SHP77 (cell line): ENCODE measurements around the gene AP3B1.

Experiments
- DNase-seq, 2 experiments: peaks; one replicate each; lab custom pipeline; 2025; lab: John Stamatoyannopoulos, UW

AP3B1 gene

DNA sequence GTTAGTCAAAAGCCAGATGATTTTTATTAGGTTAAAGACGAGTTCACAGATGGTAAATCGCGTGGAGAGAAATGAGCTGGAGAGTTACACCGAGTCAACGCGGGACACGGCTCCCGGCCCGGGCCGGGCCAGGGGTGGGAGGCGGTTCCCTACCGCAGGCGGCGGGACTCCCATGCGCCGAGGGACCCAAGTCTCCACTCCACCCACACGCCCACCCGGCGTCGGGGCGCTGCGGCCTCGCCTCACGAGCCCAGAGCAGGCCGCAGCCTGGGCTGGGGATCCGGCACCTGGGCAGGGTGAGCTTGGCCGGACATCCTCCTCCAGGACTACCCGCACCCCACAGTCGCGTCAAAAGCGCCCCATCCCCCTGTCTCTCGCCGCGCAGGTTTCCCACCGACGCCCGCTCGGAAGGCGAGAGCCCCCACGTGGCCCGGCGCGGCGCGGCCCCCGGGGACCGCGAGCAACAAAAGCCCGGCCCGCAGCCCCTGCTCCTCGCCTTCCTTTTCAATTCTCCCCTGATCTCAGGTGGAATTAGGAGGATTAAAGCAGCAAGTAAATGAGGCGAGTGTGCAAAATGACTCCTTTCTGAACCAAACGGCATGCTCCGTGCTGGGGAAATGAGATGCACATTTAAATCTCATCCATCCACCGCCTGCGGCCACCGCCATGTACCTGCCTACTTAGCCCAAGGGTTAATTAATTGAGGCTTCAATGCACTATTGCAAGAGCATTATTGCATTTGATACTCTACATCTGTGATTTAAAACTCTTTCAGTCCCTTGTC lies 321.8 kb downstream of the AP3B1 start:
- DNase-seq, result no peak

DNA sequence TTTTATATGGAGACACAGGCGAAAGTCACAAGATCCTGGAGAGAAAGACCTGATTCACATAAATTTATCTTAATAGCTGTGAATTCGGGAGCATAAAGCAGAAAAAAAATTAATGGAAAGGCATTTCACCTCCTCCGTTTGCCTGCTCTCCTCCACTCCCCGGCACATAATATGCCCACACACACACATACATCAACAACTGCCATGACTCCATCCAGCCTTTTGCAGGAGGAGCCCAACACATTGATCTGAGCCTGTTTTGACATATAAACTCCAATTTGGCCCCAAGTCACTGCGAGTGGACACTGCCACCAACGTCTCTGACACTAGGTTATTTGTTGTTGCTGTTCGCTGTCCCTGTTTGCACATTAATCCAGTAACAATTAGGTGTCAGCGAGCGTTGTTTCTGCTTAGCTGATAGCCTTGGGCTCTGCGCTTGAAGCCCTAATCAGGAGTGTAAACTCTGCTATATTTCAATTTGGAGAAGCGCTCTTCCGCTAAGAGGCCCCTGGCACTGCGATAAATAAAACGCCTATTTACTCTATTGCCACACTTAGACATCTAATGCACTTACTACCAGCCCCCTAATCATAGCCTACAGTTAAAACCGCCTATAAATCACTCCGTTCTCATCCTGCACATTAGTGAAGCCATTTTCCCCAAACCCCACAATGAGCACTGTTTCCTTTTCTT lies 322.6 kb downstream of the AP3B1 start:
- no peak for DNase-seq

DNA sequence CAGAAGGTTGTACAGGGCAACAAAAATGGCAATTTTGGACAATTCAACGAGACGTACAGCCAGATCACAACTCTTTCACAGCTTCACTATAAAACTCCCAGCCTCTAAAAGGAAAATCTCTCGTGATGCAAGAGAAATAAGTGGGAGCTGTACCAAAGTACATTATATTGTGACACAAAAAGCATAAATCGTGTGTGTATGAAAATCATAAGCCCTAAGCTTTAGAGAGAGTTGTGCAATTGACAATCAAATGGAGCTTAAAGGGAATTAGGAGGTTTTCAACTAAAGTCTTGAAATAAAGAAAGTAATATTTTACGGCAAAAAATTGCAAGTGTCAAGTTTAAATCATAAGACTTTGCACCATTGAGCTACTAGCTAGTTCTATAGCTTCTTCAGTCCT lies 323.6 kb downstream of the AP3B1 start:
- no peak for DNase-seq

DNA sequence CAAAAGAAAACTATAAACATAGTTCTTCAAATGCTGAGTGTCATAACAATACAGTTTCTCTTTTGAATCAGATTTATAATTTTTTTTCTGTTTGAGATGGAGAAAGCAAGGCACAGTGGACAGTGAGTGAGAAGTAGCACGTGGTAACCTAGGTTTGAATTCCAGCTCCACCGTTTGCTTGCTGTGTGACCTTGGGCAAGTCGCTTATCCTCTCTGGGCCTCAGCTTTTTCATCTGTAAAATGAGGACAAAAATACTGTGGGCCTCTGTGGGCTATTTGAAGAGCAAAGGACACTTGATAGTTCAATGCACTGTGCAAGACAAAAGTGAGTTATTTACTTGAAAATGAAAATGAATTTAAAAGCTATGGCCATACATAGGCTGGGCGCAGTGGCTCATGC lies 330.7 kb downstream of the AP3B1 start:
- no peak for DNase-seq

GRCh38 chr5:77960863-77961396 lies 333.6 kb downstream of the AP3B1 start:
- DNase-seq, result no peak

DNA sequence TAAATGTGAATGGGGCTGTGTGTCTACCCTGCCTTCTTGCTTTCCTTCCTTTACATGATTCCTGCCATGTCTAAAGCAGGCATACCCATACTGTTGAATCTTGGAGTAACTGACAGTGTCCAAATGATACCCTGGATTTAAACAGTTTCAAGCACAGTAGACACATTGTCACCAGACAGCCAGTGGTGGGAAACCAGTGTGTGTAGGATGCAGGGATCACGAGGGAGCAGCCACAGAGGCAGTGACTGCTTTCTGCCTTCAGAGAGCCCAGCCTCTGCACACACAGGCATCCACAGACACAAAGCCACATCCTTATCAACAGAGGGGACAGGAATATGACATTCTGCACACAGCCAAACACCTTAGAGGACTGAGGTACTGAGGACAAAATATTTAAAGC lies 334.2 kb downstream of the AP3B1 start:
- DNase-seq, result no peak

DNA sequence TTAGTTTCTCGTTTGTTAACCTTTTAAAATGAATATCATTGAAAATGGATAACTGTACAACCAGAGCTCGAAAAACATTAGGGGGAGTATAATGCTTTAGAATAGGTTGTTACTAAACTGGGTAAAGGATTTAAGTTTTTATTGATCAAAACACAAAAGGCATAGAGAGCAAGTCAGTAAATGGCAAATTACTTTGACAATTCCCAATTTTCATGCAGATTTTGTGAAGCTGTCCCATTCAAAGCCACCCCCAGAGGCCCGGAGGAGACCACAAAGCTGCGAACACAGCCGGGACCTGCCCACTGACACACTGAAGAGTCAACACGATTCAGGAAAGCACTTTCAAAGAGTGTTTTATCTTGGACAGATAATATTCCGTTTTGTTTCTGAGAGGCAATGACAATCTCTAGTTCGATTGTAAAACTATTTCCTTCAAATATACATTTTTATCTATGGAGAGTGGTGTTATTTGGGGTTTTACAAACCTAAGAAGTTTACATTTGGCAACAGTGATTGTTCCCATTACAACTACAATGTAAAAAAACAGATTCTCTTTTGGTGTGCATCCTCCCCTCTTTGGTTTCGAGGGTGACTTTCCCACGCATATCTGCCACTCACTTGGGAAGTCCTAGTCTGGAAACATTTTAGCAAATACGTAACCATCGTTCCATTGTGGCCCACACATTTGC lies 335.7 kb downstream of the AP3B1 start:
- DNase-seq, result no peak

DNA sequence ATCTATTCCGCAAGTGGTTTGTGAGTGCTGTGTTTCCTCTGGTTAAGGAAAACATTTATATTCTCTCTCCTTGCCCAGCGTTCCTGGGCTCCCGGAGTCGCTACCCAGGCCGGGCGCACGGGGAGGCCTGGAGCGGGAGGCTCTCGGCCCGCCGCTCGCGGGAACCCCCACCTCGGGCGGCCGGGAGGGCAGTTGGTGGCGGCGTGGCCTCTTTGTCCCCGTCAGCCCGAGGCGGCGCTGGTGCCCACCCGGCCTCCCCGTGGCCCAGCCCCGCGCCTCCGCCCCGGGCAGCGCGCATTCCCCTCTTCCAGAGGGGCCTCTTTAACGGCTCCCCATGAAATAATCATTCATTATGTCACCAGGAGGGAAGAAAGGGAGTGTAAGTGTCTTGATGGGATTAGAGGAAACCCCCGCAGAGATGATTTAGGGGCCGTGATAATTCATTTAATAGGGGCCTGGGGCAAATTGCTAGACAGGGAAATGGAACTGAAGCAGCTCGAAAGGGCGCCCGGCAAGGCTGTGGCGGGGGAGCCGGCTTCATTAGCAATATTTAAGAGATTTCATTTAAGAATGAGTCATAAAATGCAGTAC lies 336.5 kb downstream of the AP3B1 start:
- no peak for DNase-seq

GRCh38 chr5:77957516-77957915 lies 337.0 kb downstream of the AP3B1 start:
- no peak for DNase-seq

GRCh38 chr5:77957081-77957480 lies 337.4 kb downstream of the AP3B1 start:
- DNase-seq, result no peak

- DNase-seq, result no peak
Measured at GRCh38 chr5:77955577-77955976, 338.9 kb downstream of the AP3B1 start.

DNA sequence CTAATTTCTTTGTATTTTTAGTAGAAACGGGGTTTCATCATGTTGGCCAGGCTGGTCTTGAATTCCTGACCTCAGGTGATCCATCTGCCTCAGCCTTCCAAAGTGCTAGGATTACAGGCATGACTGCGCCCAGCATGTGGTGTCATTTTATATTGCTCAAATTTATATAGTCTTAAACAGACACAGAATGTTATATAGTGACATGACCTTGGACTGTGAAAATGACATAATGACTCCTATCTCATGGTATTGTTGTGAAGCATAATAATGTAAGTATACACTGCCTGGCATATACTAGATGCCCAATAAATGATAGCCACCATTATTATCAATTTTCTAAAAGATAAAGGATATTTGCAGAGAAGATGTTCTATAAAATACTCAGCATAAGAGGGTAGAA lies 341.1 kb downstream of the AP3B1 start:
- DNase-seq, result no peak

GRCh38 chr5:77952636-77953212 lies 341.8 kb downstream of the AP3B1 start:
- no peak for DNase-seq
